IPS-NIHi7 (cell line): ENCODE measurements around the gene HOXB5.

ENCODE experiments used
- DNase-seq: peaks from one replicate; pipeline ENCODE4 v3.0.0; 2012; ENCODE audit warnings: mixed read lengths; ENCODE audit errors: extremely low spot score

The HOXB5 gene

DNA sequence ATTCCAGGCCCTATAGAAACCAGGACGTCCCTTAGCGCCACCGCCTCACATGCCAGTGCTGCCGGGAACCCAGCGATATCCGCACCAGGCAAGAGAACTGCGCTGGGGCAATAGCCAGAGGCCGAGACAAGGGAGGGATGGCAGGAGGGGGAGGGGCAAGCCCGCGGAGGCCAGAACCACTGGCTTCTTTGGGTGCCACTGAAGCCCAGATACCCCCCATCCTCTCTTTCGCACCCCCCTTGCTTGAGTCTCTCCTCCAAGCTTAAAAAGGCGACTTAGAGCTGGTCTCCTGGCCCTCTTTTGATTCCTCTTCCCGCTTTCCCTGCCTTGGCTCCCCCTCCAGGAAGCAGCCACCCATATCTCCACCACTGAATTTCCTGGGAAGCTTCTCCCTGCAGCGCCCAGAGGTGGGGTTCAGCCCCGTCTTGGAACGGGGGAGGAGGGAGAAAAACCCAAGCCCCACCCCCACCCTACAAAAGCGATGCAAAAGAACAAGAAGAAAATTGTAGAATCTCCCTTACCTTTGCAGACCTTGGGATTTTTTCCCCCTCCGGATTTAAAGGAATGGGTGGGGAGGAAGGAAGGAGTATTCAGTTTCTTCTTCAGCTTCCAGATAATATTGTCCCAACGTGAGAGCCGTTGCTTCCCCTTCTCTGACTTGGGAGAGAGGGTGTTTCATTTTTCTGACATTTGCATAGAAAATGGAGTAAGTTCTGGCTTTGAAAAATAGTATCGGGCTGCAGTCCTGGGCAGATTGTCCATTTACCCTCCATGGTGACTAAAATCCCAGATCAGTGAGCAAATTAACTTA, 10.6 kb upstream of the HOXB5 start:
- no peak for DNase-seq

DNA sequence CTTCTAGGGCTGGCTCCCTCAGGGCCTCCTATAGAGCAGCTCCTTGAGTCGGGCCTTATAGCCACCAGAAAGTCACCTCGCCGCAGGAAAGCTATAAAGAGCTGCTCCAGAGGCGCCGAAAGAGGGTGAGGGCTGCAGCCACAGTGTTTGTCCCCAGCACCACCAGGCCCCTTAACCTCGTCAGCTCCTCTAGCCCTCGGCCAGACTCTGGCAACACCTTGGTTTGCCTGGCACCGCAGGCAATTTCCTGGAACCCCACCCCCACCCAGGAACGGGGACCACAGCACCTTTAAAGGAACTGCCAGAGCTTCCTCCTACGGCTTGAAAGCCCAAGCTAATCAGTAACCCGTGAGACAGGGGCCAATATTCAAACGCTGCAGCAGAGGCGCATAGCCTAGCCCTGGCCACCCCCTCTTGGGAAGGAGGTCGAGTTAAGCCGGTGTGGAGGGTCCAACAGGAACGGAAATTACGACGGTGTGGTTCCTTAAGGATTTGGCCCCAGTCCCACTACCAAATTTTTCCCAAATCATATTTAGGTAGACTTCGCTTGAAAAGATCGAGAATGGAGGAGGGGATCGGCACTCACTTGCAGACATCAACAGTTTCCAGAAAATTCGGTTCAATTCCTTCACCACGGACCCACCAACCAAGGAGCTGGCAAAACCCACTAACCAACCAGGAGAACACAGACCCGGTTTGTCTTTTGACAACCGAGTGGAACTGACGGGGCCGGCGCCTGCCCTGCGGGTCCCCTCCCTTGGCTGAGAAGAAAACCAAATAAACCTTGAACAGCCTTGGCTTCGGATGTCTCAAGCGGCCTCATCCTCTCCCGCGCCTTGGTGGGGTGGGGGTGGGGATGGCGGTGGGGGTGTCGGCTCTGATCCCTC, 8.2 kb upstream of the HOXB5 start:
- no peak for DNase-seq

DNA sequence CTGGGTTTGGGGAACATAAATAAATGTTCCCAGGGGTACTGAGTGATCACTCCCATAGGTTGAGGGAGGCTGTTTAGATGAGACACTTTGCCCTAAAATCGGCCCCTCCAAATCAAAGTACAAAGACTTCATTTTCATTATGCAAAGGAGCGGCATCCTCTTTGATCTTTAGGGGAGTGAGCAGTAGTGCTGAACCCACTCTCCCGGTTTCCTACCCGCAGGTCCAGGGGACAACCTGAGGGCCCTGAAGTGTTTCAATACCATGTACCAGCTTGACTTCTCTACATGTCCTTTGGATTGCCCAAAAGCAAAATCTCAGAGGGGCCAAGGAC, 7.6 kb upstream of the HOXB5 start:
- no peak for DNase-seq

DNA sequence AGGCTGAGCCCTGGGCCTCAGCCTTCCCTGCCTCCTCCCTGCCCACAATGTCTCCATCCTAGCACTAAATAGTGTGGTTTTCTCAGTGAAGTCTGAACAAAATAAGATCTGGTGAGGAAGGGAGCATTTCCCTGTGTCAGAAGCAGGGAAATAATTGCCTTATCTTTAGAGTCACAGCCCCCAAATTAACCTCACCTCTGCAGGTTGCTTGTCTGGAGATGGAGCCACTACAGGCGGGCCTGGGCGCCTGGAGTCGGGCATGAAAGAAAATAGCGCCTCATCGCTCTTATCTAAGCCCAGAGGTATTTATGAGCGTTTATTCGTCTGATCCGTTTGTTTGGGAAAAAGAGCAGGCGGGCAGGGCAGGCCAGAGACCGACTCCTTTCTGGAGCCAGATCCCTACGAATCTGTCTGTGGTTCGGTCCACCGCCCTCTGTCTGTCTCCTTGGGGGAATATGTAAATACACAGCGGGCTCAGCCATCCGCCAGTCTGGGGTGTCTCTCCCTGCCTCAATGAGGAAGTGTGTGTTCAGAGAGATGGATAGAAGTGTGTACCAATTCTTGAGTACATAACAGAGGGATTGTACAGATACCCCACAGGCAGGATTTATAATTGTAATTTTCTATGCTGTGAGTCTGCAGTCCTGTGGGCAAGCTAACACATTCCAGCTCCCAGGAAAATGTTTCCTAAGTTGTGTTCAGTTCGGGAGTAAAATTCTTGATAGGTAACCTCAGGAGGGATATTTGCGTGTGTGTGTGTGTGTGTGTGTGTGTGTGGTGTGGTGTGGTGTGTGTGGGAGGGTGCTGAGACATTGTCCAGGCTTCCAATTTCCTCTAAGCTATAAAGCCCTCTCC, 6.9 kb upstream of the HOXB5 start:
- DNase-seq, result no peak

DNA sequence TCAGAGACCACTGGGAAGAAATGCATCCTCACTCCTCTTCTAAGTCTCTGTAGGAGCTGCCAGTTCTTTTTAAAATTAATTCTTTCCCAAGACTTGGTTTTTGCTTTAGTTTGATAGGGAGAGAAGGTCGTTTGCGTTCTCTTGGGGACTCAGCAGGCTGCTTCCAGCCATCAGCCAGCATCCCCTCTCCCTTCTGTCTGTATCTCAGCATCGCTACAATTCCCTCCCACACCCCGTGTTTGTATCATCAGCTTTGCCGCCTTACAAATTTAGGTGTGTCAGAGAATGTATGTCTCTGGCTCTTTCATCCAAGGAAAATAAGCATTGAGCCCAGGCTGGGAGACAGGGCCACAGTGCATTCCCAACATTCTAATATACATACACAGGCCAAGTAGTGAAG, 5.8 kb upstream of the HOXB5 start:
- DNase-seq, result no peak

DNA sequence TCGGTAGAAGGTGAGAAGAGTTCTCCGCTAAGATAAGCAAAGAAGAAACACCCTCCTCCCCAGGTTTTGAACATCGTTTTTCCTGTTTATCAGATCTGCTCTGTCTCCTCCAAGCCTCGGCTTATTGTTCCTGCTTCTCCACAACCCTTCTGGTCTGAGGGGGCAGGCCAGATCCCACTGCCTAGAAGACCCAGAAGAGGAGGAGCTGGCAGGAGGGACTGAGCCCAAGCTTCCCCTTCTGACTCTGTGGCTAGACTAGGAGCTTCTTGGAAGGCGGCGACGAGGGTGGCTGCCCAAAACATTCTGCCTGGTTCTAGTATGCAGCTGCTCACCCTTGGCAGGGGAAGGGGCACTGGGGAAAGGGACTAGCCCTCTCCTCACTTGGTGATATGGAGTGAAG, 5.2 kb upstream of the HOXB5 start:
- no peak for DNase-seq

DNA sequence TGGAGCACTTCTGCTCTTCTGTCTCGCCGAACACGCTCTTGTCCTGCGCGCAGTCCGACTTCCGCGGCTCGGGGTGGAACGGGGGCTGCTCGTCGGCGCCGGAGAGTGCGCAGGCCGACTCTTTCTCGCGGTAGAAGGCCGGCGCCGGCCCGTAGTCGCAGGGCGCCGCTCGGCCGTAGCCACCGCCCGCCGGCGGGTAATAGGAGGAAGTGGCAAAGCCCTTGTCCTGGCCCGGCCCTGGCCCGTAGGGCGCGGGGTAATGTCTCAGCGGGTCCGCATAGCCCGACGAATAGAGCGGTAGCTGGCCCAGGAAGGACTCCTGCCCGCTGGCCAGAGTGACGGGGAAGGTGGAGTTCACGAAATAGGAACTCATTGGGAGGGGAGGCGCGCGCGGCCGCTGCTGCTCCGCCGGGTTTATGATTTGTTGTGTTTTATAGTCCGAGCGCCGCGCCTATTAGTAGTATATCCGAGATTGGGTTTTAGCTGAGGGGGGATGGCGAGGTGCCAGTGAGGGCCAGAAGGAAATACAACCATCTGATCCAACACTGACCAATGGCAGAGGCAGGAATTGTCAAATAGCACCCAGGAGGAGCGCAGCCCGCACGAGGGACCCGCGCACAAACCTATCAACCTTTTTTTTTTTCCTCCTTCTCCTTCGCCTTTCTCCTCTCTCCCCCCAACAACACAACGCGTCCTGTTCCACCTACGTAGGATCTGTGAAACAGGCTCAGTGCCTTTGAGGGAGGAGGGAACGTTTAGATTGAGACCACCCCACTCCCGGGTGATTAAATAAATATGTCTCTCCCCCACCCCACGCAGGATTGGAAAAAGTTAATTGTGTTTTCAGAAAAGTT, 4.4 kb upstream of the HOXB5 start:
- DNase-seq, result no peak

DNA sequence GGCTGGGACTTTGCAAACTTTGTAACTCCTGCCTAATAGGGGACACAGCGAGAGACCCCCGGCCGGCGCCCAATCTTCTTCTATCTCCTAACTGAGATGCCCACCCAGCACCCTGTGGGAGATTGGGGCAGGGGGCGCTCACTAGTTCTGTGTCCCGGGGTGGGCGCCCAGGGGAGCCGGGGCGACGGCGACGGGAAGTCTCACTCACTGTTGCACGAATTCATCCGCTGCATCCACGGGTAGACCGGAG, 3.9 kb upstream of the HOXB5 start:
- no peak for DNase-seq

DNA sequence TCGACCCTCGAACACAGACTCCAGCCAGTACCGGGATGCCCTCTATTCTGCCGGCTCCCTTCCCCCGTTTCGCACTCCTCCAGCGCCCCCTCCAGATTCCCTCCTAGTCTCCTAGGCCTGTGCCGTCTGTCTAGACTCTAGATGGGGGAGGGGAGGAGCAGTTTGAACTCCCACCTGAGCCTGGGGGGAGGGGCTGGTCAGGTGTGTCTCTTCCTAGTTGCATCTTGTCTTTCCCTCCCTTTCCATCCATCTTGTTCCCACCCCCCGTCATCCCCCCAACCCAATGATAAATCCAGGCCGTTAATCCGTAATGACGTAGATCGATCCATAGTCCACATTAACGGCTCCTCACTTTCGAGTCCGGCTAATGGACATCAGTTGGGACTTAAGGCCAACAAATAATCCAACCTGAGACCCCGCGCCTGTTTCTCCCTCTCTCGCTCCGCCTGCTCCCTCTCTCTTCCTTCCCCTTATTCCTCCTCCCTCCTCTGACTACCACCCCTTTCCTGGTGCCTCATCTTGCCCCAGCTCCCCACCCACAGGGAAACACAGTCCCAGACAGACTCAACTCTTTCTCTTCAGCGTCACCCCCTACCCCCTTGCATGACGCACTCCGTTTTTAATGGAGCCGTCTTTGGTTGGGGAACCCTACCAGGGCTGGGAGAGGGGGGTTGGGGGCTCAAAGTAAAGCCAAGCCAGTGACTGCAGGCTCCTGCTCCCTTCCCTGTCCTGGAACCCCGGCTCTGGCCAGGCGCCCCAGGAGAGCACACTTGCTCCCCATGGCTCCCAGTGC, 3.4 kb upstream of the HOXB5 start:
- no peak for DNase-seq

DNA sequence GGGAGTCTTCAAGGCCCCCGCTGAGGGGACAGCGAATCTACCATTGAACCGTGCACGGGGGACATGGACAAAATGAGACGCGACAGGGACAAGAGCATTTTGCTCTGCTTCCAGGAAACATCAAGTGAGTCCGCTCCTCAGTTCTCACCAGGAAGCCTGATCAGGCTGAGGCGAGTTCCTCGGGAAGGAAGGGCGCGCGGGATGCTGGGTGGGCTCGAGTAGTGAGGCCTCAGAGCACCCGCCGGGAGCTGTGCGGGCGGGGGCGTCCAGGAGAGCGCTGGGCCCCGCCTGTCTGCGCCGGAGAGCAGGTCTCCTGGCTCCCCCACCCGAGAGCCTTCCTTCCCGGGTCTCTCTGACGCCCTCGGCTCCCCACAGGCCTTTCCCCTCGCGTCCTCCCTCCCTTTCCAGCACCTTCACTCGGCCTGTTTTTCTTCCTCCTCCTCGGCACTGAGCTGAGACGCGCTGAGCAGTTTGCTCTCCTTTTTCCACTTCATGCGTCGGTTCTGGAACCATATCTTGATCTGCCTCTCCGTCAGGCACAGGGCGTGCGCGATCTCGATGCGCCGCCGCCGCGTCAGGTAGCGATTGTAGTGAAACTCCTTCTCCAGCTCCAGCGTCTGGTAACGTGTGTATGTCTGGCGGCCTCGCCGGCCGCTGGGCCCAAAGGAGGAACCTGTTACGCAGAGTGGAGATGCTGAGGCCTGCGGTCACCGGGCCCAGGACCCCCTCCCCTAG, 2.6 kb upstream of the HOXB5 start:
- DNase-seq, result no peak

DNA sequence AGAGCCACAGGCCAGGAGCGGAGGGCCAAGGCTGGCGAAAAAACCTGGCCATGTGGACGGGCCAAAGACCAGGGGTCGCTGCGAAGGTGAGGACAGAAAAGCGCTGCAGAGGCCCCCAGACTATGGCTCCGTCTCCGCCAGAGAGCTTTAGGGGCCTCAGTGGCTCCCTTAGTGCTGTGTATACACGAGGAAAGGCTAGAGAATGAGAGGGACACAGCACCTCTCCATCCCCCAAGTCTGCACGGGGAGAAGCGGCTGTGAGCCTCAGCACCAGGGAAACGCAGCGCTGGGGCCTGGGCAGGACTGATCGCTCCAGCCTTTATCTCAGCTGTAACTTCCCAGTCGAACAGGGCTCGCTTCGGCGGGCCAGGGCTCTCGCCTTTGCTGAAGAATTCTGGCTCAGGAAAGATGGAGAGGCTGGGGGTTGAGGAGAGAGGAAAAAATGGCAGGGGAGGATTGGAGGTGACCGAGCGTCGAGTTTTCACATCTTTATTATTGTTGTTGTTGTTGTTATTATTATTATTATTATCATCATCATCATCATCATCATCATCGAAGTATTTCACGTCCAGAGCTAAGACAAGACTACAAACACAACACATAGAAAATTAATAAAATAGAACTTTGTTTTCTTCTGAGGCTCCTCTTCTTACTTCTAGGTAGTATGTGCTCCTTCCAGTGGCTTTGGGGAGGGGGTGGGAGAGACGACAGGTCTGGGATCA, 1.9 kb upstream of the HOXB5 start:
- DNase-seq, result no peak

DNA sequence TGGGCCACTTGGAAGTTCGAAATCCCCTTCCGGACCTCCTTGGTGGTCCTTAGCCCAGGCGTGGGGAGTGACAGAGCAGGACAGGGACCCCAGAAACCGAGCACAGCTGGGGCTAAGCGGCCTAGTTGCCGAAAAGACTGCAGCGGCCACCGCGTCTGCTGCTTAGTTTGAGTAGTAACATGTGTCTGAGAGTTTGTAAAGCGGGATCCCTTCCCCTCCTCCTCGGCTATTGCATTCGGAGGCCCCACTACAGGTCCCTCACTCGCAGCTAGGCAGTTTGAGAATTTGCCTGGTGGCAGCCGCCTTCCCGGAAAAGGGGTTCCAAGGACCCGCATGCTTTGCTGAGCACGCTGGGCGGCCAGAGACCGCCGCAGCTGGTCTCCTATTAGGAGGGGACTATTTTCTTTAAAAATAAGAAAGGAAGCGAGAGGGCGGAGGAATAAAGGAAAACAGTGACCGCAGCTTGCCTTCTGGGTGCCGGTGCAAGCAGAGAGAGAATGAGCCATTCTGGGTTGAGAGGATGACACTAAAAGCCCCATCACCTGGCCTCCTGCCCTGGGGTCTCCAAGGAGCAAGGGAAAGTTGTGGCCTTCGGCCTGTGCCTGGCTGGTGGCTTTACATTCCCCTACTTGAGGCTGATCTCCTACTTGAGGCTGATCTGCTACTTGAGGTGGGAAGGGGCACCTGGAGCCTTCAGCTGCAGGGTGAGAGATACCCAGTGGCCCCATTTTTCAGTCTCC, 1.1 kb upstream of the HOXB5 start:
- DNase-seq, result no peak

DNA sequence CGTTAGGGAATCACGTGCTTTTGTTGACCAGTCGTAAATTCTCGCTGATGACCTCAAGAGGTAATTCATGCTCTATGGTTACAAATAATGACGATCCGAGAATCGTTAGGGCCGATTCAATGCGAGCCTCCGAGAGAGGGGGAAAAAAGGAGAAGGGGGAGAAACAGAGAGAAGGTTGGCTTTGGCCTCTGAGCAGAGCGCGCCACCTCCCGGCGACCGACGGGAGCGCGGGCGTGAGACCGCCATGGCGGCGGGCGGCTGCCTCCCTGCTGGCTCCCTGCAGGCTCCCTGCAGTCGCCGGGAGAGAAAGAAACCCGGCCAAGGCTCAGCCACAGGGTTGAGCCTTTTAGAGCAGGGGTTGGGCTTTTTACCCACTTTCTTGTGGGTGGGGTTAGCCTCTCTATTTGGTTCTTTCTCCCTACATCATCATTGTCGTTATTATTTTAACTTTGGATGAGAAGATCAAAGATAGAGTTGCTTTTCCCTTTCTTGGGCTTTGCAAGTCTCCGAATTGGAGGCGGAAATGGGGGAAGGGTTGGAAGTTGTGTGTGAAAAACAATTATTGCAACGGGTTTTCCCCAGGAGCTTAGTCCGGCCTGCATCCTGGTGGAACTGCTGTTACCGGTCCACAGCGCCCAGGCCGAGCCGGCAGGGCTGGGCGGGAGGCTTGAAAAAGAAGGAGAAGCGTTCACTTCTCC, 410 bp upstream of the HOXB5 start:
- DNase-seq, result peak; percentile 84

DNA sequence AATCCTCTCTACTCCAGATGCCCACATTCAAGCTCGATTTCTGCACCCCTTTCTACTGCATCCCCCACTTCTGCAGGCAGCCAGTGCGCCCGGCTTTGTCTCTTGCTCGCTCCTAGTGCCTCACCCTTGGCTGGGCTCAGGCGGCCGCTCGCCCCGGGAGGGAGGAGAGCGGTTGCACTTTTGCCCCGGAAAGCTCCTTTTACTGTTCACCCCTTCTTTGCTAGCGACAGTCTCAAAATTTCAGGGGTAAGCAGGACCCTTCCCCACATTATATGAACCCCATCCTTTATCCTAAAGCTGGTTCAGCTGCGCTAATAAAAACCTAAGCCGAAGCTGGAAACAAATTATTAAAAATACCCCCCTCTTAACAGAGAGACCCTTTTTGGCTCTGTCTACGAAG, 1.0 kb downstream of the HOXB5 start:
- DNase-seq, result no peak

DNA sequence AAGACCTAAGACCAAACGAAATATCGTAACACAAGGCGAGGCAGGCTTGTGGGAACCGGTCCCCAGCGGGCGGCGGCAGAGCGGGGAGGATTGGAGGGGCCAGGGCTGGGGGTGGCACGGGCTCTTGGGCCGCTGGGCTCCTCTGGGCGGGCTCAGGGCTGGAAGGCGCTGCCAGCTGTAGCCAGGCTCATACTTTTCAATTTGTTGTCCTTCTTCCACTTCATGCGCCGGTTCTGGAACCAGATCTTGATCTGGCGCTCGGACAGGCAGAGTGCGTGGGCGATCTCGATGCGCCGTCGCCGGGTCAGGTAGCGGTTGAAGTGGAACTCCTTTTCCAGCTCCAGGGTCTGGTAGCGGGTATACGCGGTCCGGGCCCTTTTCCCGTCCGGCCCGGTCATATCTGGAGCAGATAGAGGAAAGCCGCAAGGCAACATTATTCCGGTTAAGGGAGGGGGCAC, 1.5 kb downstream of the HOXB5 start:
- no peak for DNase-seq

DNA sequence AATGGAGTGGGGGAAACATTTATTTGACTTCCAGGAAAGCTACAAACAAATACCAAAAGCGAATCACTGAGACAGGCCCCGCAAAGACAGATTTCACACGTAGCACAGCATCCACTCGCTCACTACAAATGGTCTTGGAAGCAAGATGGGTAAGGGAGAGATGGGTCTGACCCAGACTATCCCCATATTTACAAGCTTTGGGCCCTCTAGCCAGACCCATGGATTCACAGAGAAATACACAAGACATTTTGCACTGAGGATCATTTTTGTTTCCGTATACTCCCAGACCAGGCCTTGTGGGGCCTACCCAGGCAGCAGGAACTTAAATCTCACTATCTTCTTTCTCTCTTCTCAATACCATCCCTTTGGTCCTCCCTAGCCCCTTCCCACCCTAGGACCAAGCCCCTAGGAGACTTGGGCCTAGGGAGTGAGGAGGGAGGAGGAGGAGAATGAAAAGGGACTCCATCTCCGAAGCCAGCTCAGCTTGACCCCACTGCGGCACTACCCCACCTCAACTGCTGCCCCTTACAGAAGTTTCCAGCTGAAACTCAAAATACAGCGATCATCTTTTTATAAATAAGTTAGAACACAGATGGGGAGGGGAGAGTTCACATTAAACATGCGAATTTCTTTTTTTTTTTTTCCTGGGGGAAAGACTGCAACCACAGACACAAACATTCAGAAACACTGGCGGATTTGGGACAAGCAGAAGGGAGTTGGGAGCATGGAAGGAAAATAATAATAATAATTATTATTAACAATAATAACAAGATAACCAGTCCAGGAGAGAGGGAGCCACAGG, 2.1 kb downstream of the HOXB5 start:
- no peak for DNase-seq

DNA sequence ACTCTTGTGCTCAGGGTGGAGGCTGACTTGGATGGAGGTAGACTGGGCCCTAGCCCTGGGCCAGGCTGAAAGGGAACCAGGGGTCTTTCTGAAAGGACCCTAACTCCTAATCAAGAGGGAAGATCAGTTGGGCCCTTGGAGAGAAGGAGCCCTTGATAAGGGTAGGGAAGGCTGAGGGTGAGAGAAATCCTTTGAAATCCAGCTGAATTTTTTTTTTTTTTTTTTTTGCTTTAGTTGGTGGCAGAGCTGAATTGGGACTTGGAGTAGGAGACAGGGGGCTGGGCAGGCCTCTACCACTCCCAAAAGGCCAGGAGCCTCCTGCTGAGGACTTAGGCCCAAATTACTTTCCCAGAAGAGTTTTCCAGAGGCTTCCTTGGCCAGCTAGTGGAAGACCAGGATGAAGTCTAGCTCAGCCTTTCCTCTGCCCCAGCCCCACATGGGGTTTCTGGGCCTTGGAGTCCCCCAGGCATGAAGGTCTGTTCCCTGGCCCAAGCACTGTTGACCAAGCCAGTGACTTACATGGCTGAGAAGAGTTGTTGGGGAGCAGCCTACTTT, 2.9 kb downstream of the HOXB5 start:
- DNase-seq, result no peak
